ENCODE measurements around the gene DYNC1LI1. TPM values are rescaled to one million over a fixed set of nuclear protein-coding genes. Genes with fewer than 3 reads are reported as not detected.

DYNC1LI1 gene
- polyA plus RNA-seq, 1 of the 3 experiments (the other 2 are of a cell fraction): 15.4 TPM

DNA sequence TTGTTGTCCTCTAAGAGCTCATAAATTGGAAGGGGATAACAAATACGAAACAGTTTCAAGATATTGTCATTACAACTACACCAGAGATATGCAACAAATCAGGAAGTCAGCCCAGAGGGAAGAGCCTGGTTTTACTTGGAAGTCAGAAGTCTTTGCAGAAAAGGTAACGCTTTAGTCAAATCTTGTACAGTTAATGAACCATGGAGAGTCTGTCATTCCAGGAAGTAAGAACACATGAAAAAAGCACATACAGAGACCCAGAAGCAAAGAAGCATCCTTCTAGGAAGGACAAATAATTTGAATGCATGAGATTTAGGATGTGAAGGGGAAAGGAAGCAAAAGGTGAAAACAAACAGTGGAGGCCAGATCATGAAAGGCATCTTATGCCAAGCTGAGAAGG is 19.6 kb downstream of the DYNC1LI1 start:
- Histone ChIP-seq H3K4me2 (no peak overlapping the region), H2AFZ (ENCODE audit: low read depth) (no peak overlapping the region), H3K9ac (no peak overlapping the region), H3K9me3 (no peaks in the 10 kb centered on the region), H3F3A (replicated peaks; ENCODE audit: insufficient read depth) (no peaks in the 10 kb centered on the region), H4K20me1 (ENCODE audit: insufficient read depth) (peaks cover 53% of the 10 kb centered on the region), H3K4me3 (ENCODE audit: low read depth in 2 of 2, low read length in 1 of 2) (no peak overlapping the region), H3K79me2 (ENCODE audit: insufficient read depth) (peaks cover 99% of the 10 kb centered on the region), H3K36me3 (replicated peaks in 1 of 2; ENCODE audit: control insufficient read depth in 1 of 2, insufficient read depth in 2 of 2, low read length in 1 of 2) (peaks cover 0 to 2% of the 10 kb centered on the region in 2 experiments), H3K27me3 (ENCODE audit: insufficient read depth) (no peaks in the 10 kb centered on the region), H3K4me1 (ENCODE audit: control insufficient read depth in 1 of 2, insufficient read depth in 2 of 2, low read depth in 1 of 2, low read length in 1 of 2) (no peaks in the 10 kb centered on the region; a peak in 1 of 4 replicates), H3K27ac (ENCODE audit: low read depth in 2 of 2, low read length in 1 of 2) (no peak overlapping the region), H3K9me2 (no peaks in the 10 kb centered on the region)
- TF ChIP-seq GABPA (IDR thresholded peaks at IDR 0.05; ENCODE audit: low read depth) (no peak), TAF1 (IDR thresholded peaks at IDR 0.05; ENCODE audit: borderline replicate concordance, low read depth, low read length) (no peak), NFIC (IDR thresholded peaks at IDR 0.05; ENCODE audit: borderline replicate concordance) (no peak), EP300 (IDR thresholded peaks at IDR 0.05; ENCODE audit: borderline replicate concordance in 1 of 2, low read depth in 1 of 2, low read length in 1 of 2) (no peak), FOXM1 (IDR thresholded peaks at IDR 0.05; ENCODE audit: low read depth) (no peak), RCOR1 (IDR thresholded peaks at IDR 0.05; ENCODE audit: low read length) (no peak), TCF12 (IDR thresholded peaks at IDR 0.05) (no peak), FOSL2 (IDR thresholded peaks at IDR 0.05; ENCODE audit: borderline replicate concordance, low read depth) (no peak), SMC3 (IDR thresholded peaks at IDR 0.05; ENCODE audit: low read depth, low read length) (no peak), ELF1 (IDR thresholded peaks at IDR 0.05) (no peak), POLR2AphosphoS5 (IDR thresholded peaks at IDR 0.05; ENCODE audit: low read depth, low read length) (no peak)
- TF ChIP-seq, protein P1, sequence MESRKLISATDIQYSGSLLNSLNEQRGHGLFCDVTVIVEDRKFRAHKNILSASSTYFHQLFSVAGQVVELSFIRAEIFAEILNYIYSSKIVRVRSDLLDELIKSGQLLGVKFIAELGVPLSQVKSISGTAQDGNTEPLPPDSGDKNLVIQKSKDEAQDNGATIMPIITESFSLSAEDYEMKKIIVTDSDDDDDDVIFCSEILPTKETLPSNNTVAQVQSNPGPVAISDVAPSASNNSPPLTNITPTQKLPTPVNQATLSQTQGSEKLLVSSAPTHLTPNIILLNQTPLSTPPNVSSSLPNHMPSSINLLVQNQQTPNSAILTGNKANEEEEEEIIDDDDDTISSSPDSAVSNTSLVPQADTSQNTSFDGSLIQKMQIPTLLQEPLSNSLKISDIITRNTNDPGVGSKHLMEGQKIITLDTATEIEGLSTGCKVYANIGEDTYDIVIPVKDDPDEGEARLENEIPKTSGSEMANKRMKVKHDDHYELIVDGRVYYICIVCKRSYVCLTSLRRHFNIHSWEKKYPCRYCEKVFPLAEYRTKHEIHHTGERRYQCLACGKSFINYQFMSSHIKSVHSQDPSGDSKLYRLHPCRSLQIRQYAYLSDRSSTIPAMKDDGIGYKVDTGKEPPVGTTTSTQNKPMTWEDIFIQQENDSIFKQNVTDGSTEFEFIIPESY (IDR thresholded peaks at IDR 0.05; ENCODE audit: borderline replicate concordance, low read depth): no peak
- TF ChIP-seq, protein P2, sequence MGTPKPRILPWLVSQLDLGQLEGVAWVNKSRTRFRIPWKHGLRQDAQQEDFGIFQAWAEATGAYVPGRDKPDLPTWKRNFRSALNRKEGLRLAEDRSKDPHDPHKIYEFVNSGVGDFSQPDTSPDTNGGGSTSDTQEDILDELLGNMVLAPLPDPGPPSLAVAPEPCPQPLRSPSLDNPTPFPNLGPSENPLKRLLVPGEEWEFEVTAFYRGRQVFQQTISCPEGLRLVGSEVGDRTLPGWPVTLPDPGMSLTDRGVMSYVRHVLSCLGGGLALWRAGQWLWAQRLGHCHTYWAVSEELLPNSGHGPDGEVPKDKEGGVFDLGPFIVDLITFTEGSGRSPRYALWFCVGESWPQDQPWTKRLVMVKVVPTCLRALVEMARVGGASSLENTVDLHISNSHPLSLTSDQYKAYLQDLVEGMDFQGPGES (IDR thresholded peaks at IDR 0.05; ENCODE audit: low read depth, low read length): no peak
- ChIA-PET POLR2A (no interaction called here), CTCF (no interaction called here)
- 91% methylated on average over 2 of the region's 2 CpGs for WGBS (ENCODE audit: low lambda C conversion rate)
- DNase-seq: no peak

DNA sequence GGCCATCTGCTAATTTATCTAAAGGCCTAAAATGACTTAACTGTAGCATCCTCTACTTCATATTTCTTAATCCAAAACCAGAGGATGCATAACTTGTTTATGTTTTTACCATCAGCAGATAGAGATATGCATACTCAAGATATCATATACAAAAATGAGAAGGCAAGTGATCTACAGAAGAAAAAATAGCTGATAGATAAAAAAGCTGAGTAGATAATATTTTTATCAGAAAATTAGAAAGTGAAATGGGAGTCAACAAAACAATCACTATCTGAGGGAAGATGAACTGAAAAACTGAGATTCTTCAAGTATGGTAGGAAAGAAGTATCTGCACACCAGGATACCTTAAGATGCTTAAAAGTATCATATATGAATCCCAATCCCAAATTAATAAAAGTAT is 25.4 kb downstream of the DYNC1LI1 start:
- POLR2A ChIA-PET: no interaction called here
- Histone ChIP-seq H3K9me3 (no peaks in the 10 kb centered on the region), H3K27ac (ENCODE audit: low read depth in 2 of 2, low read length in 1 of 2) (no peak overlapping the region), H2AFZ (ENCODE audit: low read depth) (no peak overlapping the region), H3K4me2 (no peak overlapping the region), H3F3A (replicated peaks; ENCODE audit: insufficient read depth) (no peaks in the 10 kb centered on the region), H4K20me1 (ENCODE audit: insufficient read depth) (peaks cover 11% of the 10 kb centered on the region), H3K9me2 (no peaks in the 10 kb centered on the region), H3K27me3 (ENCODE audit: insufficient read depth) (no peaks in the 10 kb centered on the region), H3K36me3 (replicated peaks in 1 of 2; ENCODE audit: control insufficient read depth in 1 of 2, insufficient read depth in 2 of 2, low read length in 1 of 2) (peaks cover 3 to 20% of the 10 kb centered on the region in 2 experiments), H3K4me1 (ENCODE audit: control insufficient read depth in 1 of 2, insufficient read depth in 2 of 2, low read depth in 1 of 2, low read length in 1 of 2) (no peaks in the 10 kb centered on the region), H3K79me2 (ENCODE audit: insufficient read depth) (peaks cover 77% of the 10 kb centered on the region), H3K9ac (no peak overlapping the region), H3K4me3 (ENCODE audit: low read depth in 2 of 2, low read length in 1 of 2) (no peak overlapping the region)
- no peak for TF ChIP-seq YY1 (IDR thresholded peaks at IDR 0.05; ENCODE audit: low read depth)
- no peak for TF ChIP-seq FOXJ3 (CRISPR knock-in tag; IDR thresholded peaks at IDR 0.05)
- TF ChIP-seq, protein P1 (IDR thresholded peaks at IDR 0.05; ENCODE audit: borderline replicate concordance, low read depth): no peak
- TF ChIP-seq JUND (IDR thresholded peaks at IDR 0.05): no peak
- no peak for TF ChIP-seq MEF2A (IDR thresholded peaks at IDR 0.05; ENCODE audit: borderline replicate concordance, low read depth)
- no peak for TF ChIP-seq FOXM1 (IDR thresholded peaks at IDR 0.05; ENCODE audit: low read depth)
- TF ChIP-seq, protein P3, sequence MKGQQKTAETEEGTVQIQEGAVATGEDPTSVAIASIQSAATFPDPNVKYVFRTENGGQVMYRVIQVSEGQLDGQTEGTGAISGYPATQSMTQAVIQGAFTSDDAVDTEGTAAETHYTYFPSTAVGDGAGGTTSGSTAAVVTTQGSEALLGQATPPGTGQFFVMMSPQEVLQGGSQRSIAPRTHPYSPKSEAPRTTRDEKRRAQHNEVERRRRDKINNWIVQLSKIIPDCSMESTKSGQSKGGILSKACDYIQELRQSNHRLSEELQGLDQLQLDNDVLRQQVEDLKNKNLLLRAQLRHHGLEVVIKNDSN (IDR thresholded peaks at IDR 0.05; ENCODE audit: borderline replicate concordance, low read depth): no peak
- CTCF ChIA-PET: interaction anchor here (1.1 to 1.7 kb wide), 2 partner anchors 10 to 143 kb away, joined by 3 to 4 read pairs; no protein-coding TSS in a partner anchor
- DNase-seq: no peak

Data from SK-N-SH (cell line).